Stimulated activated naive CD4-positive, alpha-beta T cell (primary cell): ENCODE results near the gene CMYA5.
"Not testable (repeated sequence)": the region's sequence is repeated elsewhere in the genome, so short reads cannot be mapped to it uniquely, and the experiment has no call there.

Experiments
- DNase-seq, 6 experiments: peaks; one replicate each; lab custom pipeline; 2025; lab: John Stamatoyannopoulos, UW

The CMYA5 gene

DNA sequence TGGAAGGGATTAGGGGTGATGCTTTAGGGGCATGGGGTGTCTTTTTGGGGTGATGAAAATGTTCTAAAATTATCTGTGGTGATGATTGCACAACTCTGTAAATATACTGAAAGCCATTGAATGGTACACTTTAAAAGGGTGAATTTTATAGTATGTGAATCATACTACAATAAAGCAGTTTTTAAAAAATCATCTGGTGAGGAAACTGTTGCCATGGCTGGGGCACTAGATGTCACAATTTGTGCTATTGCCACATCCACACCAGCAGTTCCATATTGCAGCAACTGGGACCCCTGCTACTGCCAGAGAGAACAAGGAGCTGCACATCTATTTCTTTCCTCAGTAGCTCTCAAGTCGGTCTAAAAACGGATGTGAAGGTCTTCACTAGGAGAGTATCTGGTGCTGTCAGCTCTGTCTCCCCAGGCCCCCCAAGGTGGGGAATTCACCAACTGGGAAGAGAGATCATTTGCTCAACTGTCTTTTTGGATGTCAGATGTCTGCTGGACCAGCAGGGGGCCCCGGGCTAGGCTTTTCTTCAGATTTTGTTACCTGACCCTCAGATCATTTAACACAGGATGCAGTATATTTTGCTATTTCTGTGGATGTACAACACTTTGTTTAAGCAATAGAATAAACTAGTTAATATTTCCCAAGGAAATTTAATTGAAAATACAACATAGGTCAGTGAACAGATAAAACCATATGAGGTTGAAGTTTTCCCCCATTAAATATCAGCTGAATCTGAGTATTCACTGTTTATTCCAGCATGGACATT, 13.2 kb downstream of the CMYA5 start:
- DNase-seq = peak; percentile 3 to 56 (median 12)

- DNase-seq = no peak
These were observed 13.7 kb downstream of the CMYA5 start for GRCh38 chr5:79703381-79703645.

DNA sequence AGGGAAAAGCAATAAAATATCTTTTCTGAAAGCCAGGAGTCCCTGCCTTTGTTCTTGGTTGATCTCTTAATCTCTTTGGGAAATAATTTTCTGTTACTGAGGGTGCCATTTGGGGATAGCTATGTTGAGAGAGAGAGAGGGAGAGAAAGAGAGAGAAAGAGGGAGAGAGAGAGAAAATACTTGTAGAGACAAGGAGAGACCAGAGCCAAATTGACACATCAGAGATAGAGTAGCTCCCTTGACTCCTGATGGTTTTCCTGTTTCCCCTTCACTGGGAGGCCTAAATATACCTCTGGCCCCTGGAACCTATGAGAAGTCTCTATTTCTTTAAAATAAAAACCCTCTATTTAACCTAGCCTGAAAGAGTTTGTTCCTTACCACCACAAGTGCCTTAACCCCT, 14.9 kb downstream of the CMYA5 start:
- DNase-seq = no peak

DNA sequence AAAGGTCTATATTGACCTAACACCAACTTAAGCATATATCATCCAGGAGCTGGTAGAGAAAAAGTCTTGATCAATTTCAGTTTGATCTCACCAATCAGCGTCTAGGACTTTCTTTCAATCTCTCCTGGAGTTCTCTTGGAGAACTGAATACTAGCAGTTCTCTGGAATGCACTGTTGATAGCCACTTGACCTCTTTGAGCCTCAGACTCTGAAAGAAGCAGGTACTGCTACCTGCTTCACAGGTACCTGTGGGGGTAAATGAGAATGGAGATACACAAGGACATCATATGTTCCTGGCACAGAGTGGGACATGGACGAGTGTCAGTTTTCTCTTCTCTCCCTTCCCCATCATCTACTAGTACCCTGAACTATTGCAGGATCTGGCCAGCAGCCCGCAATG, 16.0 kb downstream of the CMYA5 start:
- DNase-seq = no peak

DNA sequence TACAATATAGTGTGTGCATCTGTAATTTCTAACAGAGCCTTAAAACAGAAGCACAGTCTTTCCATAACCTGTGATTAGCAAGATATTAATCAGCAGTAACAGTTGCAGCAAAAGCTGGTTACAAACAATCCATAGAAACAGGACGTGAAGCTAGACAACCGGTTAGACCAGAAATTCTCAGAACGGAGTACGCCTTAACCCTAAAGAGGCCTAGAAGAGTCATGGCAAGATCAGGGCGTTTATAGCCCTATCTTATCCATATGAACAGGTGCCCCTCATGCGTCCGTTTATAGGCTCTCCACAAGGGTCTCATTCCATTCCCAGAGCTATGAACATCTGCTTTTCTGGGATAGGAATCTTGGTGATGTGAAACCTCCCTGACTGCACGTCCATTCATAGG, 16.7 kb downstream of the CMYA5 start:
- DNase-seq = not testable (repeated sequence)

DNA sequence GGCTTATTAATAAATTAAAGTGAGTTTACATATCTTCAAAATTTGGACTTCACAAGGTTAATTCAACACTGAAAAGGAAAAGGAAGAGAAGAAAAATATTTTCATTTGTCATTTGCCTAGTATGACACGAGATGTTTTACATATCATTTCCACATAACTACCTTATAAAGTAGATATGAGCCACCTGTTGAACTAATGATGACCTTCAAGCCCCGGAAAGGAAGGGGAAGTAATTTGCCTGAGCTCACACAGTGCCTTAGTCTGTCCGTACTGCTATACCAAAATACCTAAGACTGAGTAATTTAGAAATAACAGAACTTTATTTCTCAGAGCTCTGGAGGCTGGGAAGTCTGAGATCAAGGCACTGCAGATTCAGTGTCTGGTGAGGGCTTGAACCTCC, 17.9 kb downstream of the CMYA5 start:
- no peak for DNase-seq

DNA sequence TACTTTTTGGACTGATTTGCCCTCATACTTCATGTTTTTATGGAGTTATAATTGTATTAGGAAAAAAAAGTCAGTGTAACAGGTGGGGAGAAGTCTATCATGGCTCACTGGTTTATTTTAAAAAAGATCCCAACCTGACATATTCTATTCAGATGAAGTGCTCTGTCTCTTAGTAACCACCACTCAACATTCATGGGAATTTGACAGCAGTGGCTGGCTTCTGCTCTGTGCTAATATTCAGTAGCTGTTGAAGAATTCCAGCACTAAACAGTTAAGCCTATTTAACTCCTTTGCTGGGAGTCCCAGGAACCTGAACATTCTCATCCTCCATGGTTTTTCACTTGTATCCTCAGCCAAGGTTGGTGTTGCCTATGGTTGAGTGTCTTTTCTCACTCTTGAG, 23.1 kb downstream of the CMYA5 start:
- DNase-seq = no peak

DNA sequence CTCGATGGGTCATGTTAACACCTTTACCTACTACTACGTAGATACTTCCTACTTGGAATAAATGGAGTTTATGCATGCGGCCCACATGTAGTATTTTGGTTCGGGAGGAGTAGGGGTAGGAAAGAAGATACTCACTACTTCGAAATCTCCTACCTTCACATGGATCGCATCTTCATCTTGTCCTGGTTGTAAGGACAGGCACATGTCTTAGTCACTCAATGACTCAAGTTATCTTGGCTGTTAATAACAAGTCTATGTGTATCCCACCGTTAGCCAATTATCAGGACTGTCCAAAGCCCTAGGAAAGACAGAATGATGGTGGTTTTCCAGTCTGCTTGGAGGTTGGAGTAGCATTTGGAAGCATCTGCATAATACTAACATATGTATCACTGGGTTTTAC, 24.1 kb downstream of the CMYA5 start:
- no peak for DNase-seq

GRCh38 chr5:79716839-79717238, 27.2 kb downstream of the CMYA5 start:
- no peak for DNase-seq

DNA sequence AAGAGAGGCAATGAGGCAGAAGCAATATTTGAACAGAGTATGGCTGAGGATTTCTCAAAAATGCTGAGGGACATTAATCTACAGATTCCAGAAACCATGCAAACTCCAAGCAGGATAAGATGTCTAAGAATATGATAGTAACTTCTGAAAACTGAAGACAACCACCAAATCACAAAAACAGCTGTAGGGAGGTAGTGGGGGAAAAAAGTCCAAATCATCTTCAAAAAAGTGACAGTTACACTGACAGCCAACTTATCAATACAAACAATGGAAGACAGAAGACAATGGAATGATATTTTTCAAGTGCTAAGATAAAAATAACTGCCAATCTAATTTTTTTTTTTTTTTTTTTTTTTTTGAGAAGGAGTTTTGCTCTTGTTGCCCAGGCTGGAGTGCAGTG, 30.5 kb downstream of the CMYA5 start:
- no peak for DNase-seq

GRCh38 chr5:79727451-79728355, 38.1 kb downstream of the CMYA5 start:
- no peak for DNase-seq

GRCh38 chr5:79728396-79728795, 38.8 kb downstream of the CMYA5 start:
- no peak for DNase-seq

GRCh38 chr5:79729679-79730078, 40.0 kb downstream of the CMYA5 start:
- DNase-seq = peak in 3 of 6 experiments; percentile 8 to 16 (median 15)

- no peak for DNase-seq
These were observed 40.9 kb downstream of the CMYA5 start for GRCh38 chr5:79730564-79730963.

- DNase-seq = peak in 1 of 6 experiments; percentile 21
These were observed 42.1 kb downstream of the CMYA5 start for GRCh38 chr5:79731775-79732174.

GRCh38 chr5:79736528-79737514, 47.2 kb downstream of the CMYA5 start:
- DNase-seq = peak in 3 of 6 experiments; percentile 65 to 75 (median 73)

DNA sequence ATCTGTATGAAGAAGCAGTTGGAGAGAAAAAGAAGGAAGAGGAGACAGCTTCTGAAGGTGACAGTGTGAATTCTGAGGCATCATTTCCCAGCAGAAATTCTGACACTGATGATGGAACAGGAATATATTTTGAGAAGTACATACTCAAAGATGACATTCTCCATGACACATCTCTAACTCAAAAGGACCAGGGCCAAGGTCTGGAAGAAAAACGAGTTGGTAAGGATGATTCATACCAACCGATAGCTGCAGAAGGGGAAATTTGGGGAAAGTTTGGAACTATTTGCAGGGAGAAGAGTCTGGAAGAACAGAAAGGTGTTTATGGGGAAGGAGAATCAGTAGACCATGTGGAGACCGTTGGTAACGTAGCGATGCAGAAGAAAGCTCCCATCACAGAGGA, 48.7 kb downstream of the CMYA5 start:
- no peak for DNase-seq

GRCh38 chr5:79742549-79743136, 53.0 kb downstream of the CMYA5 start:
- DNase-seq = no peak

DNA sequence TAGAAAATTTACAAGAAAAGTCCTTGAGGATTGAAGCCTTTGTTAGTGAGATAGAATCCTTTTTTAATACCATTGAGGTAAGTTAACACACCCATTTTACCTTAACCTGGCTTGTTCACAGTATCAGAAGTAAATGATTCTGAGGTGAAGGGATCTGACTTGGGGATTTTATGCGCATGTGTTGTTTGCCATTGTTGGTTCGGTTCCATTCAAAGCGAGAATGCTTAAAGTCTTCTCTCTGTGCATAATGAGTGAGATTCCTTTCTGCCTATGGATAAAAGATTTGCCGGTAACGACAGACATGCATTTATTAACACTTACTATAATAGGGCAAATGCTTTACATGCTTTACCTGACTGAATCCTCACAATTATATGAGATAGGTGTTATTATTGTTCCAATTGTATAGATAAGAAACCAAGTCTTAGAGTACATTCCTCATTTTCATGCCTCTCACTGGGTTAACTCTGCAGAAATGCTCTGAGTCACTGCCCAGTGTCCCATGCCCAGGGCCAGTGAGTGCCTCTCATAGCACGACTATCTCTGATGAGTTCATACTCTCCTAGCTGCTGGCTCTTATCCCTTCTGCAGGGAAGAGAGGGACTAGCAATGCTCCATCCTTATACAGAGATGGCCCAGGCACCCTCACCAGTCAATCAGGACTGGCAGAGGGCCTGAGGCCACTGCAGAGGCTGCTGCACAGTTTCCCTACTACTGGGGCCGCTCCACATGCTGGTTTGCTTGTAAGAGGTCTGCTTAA, 54.4 kb downstream of the CMYA5 start:
- no peak for DNase-seq

GRCh38 chr5:79745255-79745654, 55.6 kb downstream of the CMYA5 start:
- no peak for DNase-seq
